SW 1271 (cell line): ENCODE data around the gene FKBP4.
A peak's percentile ranks its signal among the peaks of the same experiment; 100 is the strongest.
"Not testable (repeated sequence)": the region's sequence is repeated elsewhere in the genome, so short reads cannot be mapped to it uniquely, and the experiment has no call there.

ENCODE experiments used
- DNase-seq, 2 experiments: peaks; one replicate each; lab custom pipeline; 2025; lab: John Stamatoyannopoulos, UW

FKBP4 gene, protein sequence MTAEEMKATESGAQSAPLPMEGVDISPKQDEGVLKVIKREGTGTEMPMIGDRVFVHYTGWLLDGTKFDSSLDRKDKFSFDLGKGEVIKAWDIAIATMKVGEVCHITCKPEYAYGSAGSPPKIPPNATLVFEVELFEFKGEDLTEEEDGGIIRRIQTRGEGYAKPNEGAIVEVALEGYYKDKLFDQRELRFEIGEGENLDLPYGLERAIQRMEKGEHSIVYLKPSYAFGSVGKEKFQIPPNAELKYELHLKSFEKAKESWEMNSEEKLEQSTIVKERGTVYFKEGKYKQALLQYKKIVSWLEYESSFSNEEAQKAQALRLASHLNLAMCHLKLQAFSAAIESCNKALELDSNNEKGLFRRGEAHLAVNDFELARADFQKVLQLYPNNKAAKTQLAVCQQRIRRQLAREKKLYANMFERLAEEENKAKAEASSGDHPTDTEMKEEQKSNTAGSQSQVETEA

DNA sequence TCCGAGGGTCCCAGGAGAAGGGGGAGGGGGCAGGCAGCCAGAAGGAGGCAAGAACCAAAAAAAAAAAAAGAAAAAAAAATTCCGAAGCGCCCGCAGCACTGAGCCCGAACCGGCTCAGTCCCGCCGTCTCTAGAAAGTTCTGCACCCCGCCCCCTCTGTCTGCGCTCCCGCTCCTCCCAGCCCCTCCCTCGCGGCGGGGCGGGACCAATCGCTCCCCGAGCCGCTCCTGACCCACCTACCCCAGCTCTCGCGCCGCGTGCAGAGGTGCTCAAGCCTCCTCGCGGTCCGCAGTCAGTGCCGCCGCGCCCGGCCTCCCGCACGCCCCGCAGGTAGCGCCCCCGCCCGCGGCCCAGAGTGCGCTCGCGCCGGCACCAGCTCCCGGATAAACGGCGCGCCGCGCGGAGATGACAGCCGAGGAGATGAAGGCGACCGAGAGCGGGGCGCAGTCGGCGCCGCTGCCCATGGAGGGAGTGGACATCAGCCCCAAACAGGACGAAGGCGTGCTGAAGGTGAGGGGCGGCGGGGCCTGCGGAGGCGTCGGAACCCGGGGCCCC, at the start of gene FKBP4:
FKBP4 (plus strand) TSS at position 235 of the 554 bp plus-strand sequence; CDS start at position 405, 170 bp downstream.
- DNase-seq = peak; percentile 61 to 86

DNA sequence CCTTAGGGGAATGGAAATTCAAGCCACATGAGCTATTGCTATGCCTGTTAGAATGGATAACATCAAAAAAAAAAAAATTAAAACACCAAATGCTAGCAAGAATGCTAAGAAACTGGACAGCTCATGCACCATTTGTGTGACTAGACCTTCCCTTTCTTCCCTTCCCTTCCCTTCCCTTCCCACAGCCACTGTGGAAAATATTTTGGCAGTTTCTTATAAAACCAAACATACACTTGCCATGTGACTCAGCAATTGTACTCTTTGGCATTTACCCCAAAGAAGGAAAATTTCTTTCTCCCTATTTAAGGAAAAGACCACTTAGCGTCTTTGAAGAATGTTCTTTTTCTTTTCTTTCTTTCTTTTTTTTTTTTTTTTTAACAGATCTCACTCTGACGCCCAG, 49.1 kb upstream of the FKBP4 start:
- no peak for DNase-seq

DNA sequence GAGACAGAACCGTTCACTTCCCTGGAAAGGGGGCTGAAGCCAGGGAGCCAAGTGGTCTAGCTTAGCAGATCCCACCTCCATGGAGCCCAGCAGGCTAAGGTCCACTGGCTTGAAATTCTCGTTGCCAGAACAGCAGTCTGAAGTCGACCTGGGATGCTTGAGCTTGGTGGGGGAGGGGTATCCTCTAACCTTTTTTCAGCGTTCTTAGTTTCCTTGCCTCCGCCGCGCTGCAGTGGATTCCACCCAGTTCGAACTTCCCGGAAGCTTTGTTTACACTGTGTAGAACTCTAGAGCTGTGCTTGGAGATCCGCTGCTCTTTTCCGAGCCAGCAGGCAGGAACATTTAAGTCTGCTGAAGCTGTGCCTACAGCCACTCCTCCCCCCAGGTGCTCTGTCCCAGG, 45.2 kb upstream of the FKBP4 start:
- DNase-seq = no peak

DNA sequence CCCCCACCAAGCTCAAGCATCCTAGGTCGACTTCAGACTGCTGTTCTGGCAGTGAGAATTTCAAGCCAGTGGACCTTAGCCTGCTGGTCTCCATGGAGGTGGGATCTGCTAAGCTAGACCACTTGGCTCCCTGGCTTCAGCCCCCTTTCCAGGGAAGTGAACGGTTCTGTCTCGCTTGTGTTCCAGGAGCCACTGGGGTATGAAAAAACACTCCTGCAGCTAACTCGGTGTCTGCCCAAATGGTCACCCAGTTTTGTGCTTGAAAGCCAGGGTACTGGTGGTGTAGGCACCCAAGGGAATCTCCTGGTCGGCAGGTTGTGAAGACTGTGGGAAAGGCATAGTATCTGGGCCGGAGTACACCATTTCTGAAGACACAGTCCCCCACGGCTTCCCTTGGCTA, 44.6 kb upstream of the FKBP4 start:
- no peak for DNase-seq

DNA sequence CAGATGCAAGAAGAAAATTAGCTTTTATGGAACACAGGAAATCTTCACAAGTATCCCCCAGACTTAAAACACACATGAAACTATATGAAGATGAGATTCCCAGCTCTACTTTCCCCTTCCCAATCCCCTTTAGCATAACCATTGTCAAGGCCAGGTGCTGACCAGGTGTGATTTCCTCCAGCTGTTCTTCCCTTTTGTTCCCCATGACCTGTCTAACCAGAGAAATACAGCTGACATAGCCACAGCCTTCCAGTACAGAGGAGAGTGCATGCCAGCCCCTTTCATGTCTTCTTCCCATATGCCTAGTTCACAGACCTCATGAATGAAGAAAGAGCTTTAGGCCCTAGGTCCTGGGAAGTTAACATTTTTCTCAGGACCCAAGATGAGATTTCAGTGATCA, 43.5 kb upstream of the FKBP4 start:
- DNase-seq = no peak

DNA sequence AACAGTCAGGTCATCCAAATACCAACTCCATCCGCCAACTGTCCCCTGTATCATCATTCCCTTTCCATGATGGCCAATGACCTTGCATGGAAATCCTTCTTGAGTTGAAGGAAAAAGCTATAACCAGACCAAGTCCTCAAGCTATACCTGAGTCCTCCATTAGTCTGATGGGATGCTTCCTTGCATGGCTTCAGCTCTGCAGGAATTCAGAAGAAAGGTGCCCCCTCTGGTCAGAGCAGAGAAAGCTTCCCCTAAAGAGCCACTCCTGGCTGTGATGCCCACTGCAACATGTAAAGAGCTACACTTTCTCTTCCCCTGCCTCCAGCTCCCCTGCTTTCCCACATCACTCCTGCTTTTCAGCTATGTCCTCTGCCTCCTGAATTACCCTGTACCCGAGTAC, 43.1 kb upstream of the FKBP4 start:
- no peak for DNase-seq

DNA sequence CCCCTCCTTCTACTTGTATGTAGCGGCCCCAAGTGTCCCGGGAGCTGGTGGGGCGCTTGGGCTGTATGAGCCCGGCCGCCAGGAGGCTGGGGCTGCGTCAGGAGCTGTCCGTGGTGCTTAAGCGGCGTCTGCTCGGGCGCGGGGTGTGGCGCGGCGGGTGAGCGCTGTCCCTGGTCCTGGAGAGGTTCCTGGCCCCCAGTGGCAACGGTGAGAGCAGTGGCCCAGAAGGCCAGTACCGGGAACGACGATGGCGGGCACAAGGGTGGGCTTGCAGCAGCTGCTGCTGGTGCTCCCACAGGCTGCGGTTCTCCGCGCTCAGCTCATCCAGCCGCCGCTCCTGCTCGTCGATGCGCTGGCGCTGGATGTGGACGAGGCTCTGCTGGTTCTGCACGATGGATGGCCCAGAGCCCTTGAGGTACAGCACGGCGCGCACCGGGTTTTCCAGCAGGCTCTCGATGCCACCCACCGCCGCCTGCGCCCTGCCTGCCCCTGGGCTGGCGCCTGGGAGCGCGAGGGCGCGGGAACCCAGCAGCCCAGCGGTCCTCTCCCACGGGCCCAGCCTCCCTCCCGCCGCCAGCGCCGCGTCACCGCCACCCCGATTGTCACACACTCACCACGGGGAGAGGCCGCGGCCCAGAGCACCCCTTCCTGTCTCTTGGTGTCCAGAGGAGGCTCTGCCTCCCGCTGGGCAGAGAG, 41.9 kb upstream of the FKBP4 start:
- no peak for DNase-seq

DNA sequence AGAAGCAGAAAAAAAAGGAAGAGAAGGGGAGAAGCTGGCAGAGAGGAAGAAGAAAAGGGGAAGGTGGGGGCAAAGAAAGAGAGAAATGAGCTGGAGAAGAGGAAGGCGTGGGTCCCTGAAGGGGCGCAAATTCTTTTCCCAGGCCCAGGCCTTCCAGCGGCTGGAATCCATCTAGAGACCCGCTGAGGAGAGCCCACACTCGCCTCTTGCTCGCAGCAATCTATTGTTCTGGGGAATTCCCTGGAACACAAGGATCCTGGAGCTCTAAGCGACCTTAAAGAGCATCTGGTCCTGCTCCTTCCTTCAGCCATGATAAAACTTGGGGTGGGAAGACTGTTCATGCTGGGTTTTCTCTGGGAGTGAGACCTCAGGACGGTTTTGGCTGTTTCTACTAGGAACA, 41.2 kb upstream of the FKBP4 start:
- DNase-seq = no peak

DNA sequence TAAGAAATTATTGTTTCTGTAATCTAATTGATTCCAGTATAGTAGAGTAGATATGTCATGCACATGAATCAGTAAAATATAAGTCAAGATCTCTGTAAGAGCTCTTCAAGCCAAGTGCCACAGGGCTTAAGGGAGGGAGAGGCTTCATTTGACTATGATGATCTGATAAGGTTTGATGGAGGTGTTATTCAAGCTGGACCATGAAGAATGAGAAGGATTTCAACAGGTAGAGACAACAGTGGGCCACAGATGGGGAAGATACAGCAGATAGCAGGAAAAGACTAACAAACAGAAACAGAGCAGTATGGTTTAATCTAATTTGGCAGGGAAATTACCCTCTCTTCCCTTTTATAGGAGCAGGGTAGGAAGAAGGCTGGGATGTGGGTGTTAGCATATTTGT, 40.6 kb upstream of the FKBP4 start:
- DNase-seq = no peak

DNA sequence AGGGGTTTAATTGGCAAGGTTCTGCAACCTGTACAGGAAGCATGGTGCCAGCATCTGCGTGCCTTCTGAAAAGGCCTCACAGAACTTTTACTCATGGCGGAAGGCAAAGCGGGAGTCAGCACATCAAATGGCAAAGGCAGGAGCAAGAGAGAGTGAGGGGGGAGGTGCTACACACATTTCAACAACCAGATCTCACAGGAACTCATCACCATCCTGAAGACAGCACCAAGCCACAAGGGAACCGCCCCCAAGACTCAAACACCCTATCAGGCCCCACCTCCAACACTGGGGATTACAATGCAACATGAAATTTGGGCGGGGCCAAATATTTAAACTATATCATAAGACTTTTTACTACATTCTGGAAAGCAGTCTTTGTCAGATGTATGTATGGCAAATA, 38.0 kb upstream of the FKBP4 start:
- DNase-seq = no peak

DNA sequence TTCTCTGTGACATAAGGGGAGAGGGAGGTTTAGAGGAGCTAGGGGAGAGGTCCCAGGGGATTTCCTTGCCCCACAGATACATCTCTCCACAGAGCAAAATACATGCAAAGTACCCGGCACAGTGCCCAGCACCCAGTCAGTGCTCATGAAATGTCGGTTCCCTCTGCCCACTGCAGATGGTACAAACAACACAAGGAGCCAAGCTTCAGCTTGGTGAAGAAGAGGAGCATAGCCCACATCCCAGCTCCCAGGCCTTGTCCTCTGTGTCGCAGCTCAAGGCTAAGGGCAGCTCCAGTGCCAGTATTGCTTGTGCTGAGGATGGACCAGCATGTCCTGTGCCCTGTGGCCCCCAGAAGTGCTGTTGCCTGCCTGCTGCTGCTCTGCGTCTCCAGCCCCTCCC, 35.0 kb upstream of the FKBP4 start:
- DNase-seq = no peak

DNA sequence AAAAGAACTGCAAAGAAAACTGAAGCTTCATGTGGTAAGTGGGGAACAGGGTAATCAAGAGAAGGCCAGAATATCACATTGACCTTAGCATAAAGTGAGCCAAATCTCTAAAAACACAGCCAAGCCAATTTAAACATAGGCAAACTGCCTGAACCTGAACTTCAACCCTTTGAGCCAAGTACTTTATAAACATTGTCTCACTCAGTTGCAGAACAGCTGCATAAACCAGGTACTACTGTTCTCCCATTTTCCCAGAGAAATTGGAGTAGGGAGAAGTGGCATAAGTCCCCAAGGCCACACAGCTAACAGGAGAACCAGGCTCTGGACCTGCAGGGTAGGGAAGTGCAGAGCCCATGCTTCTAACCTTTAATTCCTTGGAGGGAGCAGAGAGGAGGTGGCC, 30.4 kb upstream of the FKBP4 start:
- no peak for DNase-seq

DNA sequence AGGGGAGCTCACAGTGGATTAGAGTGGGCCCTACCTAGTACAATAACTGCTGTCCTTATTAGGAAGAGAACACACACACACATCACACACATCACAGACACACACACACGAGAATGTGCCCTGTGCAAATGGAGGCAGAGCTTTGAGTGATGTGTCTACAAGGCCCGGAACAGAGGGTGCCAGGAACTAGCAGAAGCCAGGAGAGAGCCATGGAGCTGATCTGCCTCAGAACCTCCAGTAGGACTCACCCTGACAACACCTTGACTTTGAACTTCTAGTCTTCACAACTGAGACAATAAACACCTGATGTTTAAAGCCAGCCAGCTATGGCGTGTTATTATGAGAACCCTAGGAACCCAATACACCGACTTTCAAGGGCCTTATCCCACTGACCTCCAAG, 29.7 kb upstream of the FKBP4 start:
- DNase-seq = no peak

DNA sequence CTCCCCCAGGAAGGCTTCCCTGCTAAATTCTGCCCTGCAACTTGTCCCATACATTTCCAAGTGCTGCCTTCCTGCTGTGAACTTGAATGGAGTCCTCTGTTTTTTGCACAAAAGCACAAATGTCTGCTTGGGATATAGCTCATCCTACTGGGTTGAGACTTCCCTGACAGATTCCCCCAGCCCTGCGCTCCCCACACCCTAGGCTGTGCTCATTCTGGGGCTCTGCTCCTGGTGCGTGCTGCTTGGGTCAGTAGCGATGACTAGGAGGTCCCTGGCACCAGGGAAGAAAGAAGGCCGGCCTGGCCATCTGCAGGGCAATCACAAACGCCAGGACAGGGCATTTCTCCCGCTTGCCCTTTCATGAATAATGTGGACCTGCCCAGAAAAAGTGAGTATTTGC, 29.2 kb upstream of the FKBP4 start:
- no peak for DNase-seq

DNA sequence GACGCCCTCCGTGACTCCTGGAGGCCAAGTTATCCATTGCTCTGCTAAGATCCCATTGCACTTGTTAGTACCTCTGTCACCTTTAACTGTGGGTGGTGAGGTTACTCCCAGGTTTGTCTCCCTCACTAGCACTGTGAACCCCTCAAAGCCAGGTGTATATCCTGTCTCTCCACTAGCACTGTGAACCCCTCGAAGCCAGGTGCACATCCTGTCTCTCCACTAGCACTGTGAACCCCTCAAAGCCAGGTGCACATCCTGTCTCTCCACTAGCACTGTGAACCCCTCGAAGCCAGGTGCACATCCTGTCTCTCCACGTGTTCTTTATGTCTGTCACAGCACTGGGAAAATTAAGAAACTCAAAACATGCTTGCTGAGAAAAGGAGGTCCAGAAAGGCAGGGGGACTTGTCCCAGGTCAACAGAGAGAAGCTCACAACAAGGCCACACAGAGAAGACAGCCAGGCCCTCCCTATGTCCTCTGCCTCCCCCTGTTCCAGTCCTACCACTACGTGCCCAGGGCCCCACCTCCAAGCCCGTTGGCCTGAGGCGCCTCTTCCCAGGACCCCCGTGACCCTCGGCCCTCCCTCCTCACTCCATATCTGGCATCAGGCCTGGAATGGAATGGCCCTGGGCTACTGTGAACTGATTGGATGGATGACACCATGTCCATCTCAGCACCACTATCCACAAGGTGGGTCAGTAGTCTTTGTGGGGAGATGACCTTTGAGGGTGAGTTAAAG, 26.4 kb upstream of the FKBP4 start:
- no peak for DNase-seq

DNA sequence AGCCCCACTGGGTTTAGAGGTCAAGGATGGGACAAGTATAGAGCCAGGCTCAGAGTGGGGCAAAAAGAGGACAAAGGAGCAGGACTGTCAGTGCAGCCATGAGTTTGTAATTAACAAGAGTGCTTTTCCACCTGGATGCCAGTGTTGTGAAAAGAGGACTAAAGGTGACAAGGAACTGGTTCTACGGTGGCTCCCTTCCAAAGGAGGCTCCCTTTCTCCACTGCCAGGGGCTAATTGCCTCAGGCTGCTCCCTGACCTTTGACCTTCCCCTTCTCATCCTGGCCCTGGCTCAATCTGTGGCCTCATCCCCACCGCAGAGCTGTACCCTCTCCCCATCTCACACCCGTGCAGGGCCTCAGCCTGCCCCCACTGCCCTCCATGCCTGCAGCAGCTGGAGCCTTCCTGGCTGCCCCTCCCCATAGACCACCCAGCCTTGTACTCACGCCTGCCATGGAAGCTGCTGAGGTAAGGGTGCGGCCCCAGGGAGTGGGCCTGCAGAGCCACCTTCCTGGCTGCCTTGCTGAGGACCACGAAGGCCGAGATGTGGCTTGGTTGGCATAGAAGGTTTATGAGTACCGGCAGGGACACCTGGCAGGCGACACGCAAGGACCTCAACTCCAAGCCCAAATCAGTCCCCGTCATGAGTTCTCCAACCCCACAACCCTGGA, 24.8 kb upstream of the FKBP4 start:
- no peak for DNase-seq

DNA sequence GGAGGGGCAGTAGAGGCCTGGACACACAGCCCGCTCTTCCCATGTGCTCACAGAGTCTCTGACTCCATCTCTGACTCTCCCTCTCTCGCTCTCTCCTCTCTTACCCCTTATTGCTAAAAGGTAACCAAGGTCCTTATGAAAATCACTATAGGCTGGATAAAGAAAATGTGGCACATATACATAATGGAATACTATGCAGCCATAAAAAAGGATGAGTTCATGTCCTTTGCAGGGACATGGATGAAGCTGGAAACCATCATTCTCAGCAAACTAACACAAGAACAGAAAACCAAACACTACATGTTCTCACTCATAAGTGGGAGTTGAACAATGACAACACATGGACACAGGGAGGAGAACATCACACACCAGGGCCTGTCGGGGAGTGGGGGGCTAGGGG, 24.2 kb upstream of the FKBP4 start:
- DNase-seq = not testable (repeated sequence)

DNA sequence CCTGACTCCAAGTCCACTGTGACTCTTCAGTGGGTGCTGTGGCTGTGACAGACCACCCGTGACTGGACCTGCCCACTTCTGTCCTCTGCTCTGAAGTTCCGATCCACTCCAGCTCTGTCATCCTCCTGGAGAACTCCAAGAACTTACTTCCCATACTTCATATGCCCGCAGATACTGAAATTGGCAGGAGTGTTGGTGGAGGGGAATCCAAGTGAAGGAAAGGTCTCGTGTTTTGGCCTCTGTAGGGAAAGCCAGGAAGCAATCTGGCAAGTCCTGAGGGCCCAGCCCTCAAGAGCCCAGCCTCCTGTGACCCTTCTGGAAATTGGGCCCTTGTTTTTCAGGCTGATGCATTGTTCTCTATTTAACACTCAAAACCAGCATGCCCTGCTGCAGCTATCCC, 22.4 kb upstream of the FKBP4 start:
- no peak for DNase-seq

DNA sequence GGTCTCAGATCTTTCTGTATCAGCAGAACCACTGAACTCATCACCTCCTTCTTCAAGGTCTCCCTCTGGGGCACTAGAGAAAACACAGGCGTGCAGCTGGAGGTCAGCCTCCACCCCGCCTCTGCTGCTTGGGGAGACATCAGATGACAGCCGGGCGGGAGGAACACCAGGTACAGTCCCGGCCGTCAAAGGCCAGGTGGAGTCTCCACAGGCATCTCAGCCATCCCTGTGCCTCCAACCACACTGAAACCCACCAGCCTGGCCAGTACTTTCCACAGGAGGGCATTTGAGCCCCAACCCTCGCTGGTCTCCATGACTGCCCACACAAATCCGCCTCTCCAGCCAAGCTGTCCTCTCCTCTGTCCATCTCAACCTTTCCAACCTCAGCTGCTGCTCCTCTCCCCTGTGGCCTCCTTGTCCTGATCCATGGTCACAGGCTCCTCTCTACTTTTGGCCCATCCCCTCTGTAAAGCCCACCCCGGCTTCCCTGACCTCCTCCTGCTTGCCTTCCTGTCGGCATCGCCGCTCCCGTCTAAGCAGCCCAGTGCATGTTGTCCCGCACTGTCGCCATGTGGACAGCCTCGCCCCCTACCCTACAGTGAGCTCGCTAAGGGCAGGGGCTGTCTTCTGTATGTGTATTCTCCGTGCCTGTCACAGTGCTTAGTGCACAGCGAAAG, 21.4 kb upstream of the FKBP4 start:
- DNase-seq = no peak

DNA sequence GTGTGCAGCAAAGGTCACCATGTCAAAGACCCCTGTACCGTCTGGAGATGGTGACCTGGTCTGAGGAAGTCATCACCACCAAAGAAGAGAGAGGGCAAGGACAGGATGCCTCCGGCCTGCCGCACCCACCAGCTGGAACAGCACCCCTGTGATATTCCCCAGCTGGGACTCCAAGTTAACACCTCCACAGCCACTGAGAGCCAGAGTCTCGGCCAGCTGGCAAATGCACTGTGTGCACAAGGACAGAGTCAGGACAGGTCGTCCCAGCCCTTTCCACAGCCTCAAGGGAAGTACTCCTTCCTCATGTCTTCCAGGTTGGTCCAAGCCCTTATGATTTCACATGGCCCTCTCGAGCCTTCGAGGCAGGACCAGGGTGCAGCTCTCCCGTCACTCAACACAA, 19.3 kb upstream of the FKBP4 start:
- DNase-seq = no peak

DNA sequence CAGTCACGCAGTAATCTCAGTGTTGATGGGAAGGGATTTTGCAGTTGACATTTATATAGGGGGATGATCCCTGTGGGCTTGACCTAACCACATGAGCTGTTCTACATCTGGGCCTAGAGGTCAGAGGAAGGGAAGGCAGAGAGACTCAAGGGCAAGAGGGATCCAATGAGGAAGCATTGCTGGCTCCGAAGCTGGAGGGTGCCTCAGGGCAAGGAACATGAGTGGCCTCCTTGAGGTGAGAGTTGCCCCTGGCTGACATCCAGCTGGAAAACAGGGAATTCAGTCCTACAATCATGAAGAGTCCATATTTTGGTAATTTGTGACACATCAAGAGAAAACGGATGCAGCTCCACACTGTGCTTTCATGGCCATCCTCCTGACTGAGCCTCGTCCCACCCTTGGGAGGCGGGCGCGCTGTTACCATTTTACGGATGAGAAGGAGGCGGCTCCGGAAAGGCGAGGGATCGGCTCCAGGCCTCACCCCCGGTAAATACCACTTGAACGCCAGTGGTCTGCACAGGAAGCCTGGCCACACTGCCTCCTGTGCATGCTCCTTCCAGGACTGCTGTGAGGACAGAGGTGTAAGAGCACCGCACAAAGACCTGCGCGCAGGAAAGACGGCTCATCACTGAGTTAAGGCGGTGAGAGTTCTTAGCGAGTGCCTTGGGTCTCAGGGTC, 18.5 kb upstream of the FKBP4 start:
- no peak for DNase-seq
